Measurements from ENCODE around the gene DTYMK.
A peak's percentile ranks its signal among the peaks of the same experiment; 100 is the strongest.

DTYMK gene

GRCh38 chr2:241706537-241706936, 19.9 kb upstream of the DTYMK start:
- DNase-seq (ENCODE audit: low read depth in 2 of 2, low spot score in 1 of 2): no peak

GRCh38 chr2:241703032-241703604, 16.5 kb upstream of the DTYMK start:
- DNase-seq (ENCODE audit: low read depth in 2 of 2, low spot score in 1 of 2): no peak

GRCh38 chr2:241702155-241703031, 15.8 kb upstream of the DTYMK start:
- DNase-seq (ENCODE audit: low read depth in 2 of 2, low spot score in 1 of 2): peak; percentile 78 to 90

- DNase-seq (ENCODE audit: low read depth in 2 of 2, low spot score in 1 of 2): peak; percentile 94 to 95
These were observed 15.0 kb upstream of the DTYMK start, which contains the start of gene ING5 for GRCh38 chr2:241701399-241702154. TSS of gene ING5 (plus strand) at chr2:241702039. CDS start at chr2:241702066, 27 bp downstream.

GRCh38 chr2:241701149-241701398, 14.5 kb upstream of the DTYMK start:
- DNase-seq (ENCODE audit: low read depth in 2 of 2, low spot score in 1 of 2): no peak

GRCh38 chr2:241695651-241696050, 9.0 kb upstream of the DTYMK start:
- no peak for DNase-seq (ENCODE audit: low read depth in 2 of 2, low spot score in 1 of 2)

GRCh38 chr2:241692448-241692847, 5.8 kb upstream of the DTYMK start:
- DNase-seq (ENCODE audit: low read depth in 2 of 2, low spot score in 1 of 2): no peak

GRCh38 chr2:241690202-241690717, 3.6 kb upstream of the DTYMK start:
- DNase-seq (ENCODE audit: low read depth in 2 of 2, low spot score in 1 of 2): no peak

GRCh38 chr2:241689306-241689705, 2.7 kb upstream of the DTYMK start:
- DNase-seq (ENCODE audit: low read depth in 2 of 2, low spot score in 1 of 2): peak in 1 of 2 donors; percentile 27

- no peak for DNase-seq (ENCODE audit: low read depth in 2 of 2, low spot score in 1 of 2)
These were observed 328 bp downstream of the DTYMK start for GRCh38 chr2:241686324-241686649.

GRCh38 chr2:241680827-241681599, 5.6 kb downstream of the DTYMK start:
- no peak for DNase-seq (ENCODE audit: low read depth in 2 of 2, low spot score in 1 of 2)

- DNase-seq (ENCODE audit: low read depth in 2 of 2, low spot score in 1 of 2): no peak
These were observed 6.6 kb downstream of the DTYMK start for GRCh38 chr2:241680044-241680443.

- DNase-seq (ENCODE audit: low read depth in 2 of 2, low spot score in 1 of 2): no peak
These were observed 7.7 kb downstream of the DTYMK start for GRCh38 chr2:241678784-241679540.

- DNase-seq (ENCODE audit: low read depth in 2 of 2, low spot score in 1 of 2): no peak
These were observed 8.3 kb downstream of the DTYMK start for GRCh38 chr2:241678307-241678706.

GRCh38 chr2:241677392-241677791, 9.2 kb downstream of the DTYMK start:
- DNase-seq (ENCODE audit: low read depth in 2 of 2, low spot score in 1 of 2): no peak

GRCh38 chr2:241676665-241677064, 9.9 kb downstream of the DTYMK start:
- no peak for DNase-seq (ENCODE audit: low read depth in 2 of 2, low spot score in 1 of 2)

- DNase-seq (ENCODE audit: low read depth in 2 of 2, low spot score in 1 of 2): no peak
These were observed 10.7 kb downstream of the DTYMK start for GRCh38 chr2:241675885-241676284.

GRCh38 chr2:241673797-241674725, 12.6 kb downstream of the DTYMK start:
- no peak for DNase-seq (ENCODE audit: low read depth in 2 of 2, low spot score in 1 of 2)

GRCh38 chr2:241673189-241673663, 13.4 kb downstream of the DTYMK start:
- no peak for DNase-seq (ENCODE audit: low read depth in 2 of 2, low spot score in 1 of 2)

All from stimulated activated CD8-positive, alpha-beta memory T cell treated with anti-CD3 and anti-CD28 coated beads, Interleukin-4, amount 100 ng/mL, for 4 hours (primary cell).